ENCODE measurements around the gene TNNC2.
"Not testable (repeated sequence)": the region's sequence is repeated elsewhere in the genome, so short reads cannot be mapped to it uniquely, and the experiment has no call there.

TNNC2 gene

DNA sequence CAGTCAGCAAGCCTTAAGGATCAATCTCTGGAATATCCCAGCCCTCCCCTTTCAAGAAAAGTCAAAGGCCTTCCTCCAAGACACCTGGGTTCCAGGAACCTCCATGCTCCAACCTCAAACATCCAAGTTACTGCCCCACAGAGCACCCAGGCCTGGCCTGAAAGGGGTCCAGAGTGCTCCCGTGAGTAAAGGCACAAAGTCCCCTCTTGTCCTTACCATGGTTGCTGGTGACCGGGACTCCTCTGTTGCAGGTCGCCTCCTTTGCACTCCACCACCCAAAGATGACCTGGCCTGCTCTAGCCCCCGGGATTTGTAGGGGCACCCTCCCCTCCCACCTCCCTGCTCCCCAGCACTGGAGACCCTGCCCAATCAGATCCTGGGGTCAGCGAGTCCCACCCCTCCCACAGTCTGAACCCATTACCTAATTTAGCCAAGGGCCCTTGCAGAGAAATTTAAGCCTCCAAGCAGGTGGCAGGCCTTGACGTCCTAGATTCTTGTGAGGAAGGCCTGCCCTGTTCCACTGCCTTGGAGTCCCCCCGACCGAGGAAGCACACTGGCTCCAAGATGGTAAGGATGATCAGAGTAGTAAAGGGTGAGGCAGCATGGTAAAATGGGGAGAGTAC is at the start of gene TNNC2:
TSS of gene TNNC2 (minus strand) at position 283 of the 623 bp plus-strand sequence. CDS start at position 219, 64 bp downstream.
- no peak for DNase-seq (ENCODE audit: low spot score)
- TF ChIP-seq, protein P1, sequence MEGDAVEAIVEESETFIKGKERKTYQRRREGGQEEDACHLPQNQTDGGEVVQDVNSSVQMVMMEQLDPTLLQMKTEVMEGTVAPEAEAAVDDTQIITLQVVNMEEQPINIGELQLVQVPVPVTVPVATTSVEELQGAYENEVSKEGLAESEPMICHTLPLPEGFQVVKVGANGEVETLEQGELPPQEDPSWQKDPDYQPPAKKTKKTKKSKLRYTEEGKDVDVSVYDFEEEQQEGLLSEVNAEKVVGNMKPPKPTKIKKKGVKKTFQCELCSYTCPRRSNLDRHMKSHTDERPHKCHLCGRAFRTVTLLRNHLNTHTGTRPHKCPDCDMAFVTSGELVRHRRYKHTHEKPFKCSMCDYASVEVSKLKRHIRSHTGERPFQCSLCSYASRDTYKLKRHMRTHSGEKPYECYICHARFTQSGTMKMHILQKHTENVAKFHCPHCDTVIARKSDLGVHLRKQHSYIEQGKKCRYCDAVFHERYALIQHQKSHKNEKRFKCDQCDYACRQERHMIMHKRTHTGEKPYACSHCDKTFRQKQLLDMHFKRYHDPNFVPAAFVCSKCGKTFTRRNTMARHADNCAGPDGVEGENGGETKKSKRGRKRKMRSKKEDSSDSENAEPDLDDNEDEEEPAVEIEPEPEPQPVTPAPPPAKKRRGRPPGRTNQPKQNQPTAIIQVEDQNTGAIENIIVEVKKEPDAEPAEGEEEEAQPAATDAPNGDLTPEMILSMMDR (IDR thresholded peaks at IDR 0.05; ENCODE audit: extremely low read depth, missing control alignments) = no peak

DNA sequence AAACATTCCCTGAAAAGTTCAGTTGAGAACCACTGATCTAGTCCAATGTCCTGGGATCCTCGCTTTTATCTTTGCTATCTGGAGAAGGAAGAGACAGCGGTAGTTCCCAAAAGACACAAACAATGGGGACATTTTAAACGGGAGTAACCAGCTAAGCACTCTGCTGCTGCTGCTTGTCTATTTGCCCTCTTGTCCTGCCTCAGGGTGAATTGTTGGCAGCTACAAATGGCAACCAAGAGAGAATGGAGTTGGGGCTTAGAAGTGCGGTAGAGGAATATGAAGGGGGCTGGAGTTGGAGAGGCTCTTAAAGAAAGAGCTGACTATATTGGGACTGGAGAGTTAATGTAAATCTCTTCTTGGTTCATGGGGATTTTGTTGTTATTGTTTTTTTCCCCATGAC is 47.5 kb upstream of the TNNC2 start:
- TF ChIP-seq, protein P1 (IDR thresholded peaks at IDR 0.05; ENCODE audit: extremely low read depth, missing control alignments) = no peak
- DNase-seq (ENCODE audit: low spot score) = no peak

DNA sequence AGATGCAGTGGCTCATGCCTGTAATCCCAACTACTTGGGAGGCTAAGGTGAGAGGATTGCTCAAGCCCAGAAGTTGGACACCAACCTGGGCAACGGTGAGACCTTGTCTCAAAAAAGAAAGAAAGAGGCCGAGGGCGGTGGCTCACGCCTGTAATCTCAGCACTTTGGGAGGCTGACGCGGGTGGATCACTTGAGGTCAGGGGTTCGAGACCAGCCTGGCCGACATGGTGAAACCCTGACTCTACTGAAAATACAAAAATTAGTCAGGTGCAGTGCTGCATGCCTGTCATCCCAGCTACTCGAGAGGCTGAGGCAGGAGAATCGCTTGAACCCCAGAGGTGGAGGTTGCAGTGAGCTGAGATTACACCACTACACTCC is 47.0 kb upstream of the TNNC2 start:
- not testable (repeated sequence) for DNase-seq (ENCODE audit: low spot score)

DNA sequence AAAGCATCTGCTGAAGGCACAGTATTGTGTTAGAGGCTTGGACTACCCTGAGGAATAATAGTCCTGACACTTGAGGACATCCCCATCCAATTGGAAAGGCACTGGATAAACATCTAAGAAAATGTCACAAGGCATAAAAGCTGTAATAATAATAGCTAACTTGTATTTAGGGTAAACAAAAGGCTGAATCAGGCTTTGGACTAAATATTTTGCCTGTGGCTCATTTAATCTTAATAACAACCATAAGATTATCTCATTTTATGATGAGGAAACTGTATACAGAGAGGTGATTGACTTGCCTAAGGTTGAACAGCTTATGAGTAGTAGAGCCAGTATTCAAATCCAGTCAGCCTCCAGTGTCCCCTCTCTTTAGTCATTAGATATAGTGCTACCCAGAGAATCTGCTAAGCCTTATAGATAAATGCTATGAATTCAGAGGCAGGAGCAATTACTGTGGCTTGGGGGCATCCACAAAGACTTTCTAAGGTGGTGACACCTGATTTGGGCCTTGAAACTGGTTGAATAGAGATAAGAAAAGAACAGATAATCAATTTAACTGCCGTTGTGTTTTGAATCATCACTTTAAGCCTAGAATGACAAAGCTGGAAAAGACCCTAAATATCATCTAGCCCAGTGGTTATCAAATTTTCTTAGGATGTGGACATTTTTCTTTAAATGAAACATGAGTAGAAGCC is 46.4 kb upstream of the TNNC2 start:
- DNase-seq (ENCODE audit: low spot score) = no peak
- TF ChIP-seq, protein P1 (IDR thresholded peaks at IDR 0.05; ENCODE audit: extremely low read depth, missing control alignments) = no peak

DNA sequence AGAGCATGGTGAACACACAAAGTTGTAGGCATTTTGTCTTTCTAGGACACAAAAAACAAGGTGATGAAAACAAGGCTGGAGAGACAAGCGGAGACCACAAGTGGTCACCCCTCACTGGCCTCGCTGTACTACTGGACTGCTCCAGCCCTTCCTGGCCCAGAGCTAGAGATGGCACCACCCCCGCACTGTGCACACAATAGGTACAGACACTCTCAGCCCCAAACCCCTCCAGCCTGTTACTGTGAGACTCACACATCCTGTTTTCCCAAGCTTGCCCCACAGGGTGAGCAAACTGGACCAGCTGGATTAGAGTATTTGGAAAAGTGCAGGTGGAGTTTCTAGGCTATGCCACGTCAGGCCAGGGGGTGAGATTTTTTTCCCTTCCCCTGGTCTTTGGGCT is 45.5 kb upstream of the TNNC2 start:
- TF ChIP-seq, protein P1 (IDR thresholded peaks at IDR 0.05; ENCODE audit: extremely low read depth, missing control alignments) = no peak
- no peak for DNase-seq (ENCODE audit: low spot score)

DNA sequence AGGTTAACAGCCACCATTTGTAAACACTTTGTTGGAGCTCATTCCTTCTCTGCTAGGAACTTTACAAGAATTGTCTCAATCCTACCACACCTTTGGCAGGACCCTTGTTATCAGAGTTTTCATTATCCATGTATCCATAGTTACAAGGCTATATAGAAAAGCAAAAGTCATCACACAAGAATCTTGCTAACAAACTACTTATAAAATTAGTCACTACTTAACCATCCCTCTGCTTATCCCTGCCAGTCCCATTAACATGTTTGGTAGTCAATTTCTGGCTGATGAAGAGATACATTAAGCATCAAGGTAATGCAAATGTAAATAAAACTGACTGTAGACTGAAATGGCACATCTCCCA is 40.7 kb upstream of the TNNC2 start:
- TF ChIP-seq, protein P1 (IDR thresholded peaks at IDR 0.05; ENCODE audit: extremely low read depth, missing control alignments) = no peak
- no peak for DNase-seq (ENCODE audit: low spot score)

DNA sequence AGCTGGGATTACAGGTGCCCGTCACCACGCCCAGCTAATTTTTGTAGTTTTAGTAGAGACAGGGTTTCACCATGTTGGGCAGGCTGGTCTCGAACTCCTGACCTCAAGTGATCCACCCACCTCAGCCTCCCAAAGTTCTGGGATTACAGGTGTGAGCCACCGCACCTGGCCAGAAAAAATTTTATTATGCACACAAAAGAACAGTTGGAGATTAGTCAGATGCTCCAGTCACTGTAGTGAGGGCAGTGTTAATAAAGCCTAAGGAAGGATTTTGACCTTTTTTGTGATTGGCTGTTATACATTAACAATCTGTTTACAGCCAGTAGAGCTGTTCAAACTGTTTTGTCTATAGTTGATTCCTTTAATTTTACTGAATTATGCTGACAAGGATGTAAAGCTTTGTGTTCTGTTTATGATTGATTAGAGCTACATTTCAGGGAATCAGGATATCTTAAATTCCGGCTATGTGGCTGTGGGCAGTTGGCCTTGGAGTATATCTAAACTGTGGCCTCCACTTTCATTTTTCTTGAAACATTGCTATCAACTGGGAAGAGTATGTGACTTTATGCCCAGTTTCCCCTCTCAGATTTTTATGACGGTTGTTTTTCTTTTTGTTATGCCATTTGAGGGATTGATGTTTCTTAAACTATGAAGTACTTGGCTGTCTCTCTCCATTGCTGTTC is 40.2 kb upstream of the TNNC2 start:
- DNase-seq (ENCODE audit: low spot score) = no peak
- TF ChIP-seq, protein P1 (IDR thresholded peaks at IDR 0.05; ENCODE audit: extremely low read depth, missing control alignments) = no peak

Measured in GM20000 (cell line).